IPS DF 19.7 (cell line): ENCODE measurements around the gene YPEL1.
"Not testable (repeated sequence)": the region's sequence is repeated elsewhere in the genome, so short reads cannot be mapped to it uniquely, and the experiment has no call there.

ENCODE experiments used
- DNase-seq: peaks from one replicate; pipeline ENCODE4 v3.0.0-alpha.2; 2013; ENCODE audit warnings: low read depth, low spot score

Gene YPEL1

DNA sequence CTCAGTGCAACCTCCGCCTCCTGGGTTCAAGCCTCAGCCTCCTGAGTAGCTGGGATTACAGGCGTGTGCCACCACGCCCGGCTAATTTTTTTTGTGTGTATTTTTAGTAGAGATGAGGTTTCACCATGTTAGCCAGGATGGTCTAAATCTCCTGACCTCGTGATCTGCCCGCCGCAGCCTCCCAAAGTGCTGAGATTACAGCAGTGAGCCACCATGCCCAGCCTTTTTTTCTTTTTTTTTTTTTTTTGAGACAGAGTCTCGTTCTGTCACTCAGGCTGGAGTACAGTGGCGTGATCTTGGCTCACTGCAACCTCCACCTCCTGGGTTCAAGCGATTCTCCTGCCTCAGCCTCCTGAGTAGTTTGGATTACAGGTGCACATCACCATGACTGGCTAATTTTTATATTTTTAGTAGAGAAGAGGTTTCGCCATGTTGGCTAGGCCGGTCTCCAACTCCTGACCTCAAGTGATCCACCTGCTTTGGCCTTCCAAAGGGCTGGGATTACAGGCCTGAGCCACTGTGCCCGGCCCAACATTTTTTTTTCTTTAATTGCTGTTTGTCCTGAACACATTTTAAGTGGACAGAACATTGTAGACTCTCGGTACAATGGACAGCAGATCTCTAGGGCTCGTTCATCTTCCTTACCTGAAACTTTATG, 14.3 kb downstream of the YPEL1 start:
- not testable (repeated sequence) for DNase-seq

DNA sequence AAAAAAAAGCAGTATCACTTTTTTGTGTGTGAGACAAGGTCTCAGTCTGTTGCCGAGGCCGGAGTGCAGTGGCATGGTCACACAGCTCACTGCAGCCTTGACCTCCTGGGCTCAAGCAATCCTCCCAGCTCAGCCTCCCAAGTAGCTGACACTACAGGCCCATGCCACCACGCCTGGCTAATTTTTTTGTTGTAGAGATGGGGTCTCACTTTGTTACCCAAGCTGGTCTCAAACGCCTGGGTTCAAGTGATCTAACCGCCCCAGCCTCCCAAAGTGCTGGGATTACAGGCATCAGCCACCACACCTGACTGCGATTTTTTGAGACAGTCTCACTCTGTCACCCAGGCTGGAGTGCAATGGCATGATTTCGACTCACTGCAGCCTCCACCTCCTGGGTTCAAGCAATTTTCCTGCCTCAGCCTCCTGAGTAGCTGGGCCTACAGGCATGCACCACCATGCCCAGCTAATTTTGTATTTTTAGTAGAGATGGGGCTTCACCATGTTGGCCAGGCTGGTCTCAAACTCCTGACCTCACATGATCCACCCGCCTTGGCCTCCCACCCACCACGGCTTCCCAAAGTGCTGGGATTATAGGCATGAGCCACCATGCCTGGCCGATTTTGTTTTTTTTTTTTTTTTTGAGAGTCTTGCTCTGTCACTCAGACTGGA, 15.3 kb downstream of the YPEL1 start:
- DNase-seq: not testable (repeated sequence)

DNA sequence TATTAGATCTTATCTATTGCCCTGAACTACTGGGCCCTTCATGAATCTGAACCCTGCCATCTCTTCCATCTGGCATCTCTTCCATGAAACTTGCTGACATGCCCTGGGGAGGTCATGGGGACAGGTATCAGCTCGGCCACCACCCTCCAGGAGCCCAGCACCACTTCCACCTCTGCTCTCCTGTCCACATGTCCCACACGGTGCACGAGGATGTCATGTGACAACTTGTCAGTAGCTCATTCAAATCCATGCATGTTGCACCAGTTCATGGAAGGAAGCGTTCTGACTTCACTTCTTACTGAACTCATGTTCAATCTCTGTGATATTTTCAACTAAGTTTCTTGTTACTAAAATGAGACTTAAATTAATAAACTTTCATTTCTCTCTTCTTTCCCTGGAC, 16.6 kb downstream of the YPEL1 start:
- DNase-seq: no peak

DNA sequence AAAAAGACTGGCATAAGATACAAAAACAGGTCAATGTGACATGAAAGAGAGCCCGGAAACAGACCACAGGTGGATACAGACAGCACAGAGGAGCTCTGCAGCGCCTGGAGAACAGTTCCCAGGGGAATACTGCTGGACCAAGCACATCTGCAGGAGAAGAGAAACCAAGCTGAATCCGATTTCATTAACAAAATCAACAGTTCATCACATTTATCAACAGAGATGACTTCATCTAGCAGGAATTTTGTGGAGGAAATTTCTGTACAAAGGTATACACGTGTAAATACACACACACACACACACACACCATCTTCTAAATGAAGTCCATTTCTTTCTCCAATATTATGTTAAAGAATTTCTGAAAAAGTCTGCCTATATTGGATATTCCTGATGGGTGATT, 17.1 kb downstream of the YPEL1 start:
- no peak for DNase-seq

DNA sequence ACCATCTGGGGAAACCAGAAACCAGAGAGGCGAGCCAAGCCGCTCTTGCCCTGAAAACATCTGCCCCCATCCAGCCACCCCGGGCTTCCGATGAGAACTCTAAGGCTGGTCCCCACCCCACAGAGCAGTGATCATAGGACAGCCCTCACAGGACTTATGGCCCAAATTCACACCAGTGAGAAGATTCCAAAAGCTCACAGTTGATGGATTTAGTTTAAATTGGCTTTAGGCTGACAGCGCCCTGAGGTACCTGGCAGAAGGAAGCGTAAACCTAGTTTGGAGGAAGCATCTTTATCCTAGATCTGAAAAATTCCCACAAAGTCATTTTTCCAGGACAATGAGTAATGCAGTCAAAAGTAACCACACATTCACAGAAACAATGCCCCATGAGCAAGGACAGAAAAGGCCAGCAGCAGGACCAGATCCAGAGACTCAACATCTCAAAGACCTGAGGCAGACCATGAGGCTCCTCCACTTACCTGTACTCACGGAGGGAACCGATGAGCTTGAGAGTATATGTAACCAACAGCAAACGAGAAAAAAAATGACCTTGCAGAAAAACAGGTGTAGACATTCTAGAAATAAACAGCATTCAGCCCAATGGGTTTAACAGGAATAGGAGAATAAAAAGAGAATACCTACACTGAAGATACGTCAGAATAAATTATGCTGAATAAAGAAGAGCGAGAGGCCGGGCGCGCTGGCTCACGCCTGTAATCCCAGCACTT, 19.0 kb downstream of the YPEL1 start:
- DNase-seq: not testable (repeated sequence)

DNA sequence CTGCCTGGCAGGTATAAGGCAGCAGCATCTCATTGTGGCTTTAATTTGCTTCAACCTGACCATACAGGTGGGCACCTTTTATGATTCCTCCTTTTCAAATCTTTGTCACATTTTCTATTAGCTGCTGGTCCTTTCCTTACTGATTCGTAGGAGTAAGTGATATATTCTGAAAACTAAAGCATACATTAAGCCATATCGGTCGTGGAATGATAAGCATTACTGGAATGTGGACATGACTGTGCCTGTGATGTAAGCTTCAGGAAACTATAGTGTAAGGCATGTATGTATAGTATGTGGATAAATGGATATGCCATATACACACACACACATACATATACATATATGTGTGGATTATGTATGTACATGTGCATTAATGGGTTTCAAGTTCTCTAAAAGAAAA, 20.8 kb downstream of the YPEL1 start:
- no peak for DNase-seq

DNA sequence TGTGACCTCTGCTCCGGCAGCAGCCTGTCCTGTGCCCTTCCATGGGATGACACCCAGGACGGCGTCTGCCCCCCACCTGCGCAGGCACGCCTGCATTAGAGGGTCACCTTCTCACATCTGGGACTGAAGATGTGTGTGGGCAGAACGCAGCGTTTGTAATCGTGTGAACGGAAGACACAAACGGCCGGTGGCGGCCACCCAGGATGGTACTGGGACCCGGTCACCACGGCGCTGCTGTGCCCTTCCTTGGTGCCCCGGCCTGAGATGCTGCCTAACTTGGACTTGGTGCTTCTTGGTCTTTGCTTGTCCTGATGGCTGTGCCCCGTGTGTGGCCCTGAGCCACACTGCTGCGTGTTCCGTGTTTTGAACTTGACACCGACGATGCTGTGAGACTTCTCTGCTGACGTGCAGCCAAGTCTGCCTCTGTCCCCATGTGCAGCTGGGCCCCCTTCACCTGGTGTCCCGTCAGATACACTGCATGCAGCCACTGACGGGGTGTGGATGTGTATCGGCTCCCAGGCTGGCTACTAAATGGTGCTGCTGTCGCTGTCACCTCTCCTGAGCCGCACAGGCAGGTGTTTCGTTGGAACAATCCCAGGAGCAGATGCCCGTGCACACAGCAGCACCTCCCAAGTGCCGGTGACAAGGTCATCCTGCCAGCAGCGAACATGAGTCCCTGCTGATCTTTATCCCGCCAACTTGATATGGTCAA, 21.4 kb downstream of the YPEL1 start:
- no peak for DNase-seq

DNA sequence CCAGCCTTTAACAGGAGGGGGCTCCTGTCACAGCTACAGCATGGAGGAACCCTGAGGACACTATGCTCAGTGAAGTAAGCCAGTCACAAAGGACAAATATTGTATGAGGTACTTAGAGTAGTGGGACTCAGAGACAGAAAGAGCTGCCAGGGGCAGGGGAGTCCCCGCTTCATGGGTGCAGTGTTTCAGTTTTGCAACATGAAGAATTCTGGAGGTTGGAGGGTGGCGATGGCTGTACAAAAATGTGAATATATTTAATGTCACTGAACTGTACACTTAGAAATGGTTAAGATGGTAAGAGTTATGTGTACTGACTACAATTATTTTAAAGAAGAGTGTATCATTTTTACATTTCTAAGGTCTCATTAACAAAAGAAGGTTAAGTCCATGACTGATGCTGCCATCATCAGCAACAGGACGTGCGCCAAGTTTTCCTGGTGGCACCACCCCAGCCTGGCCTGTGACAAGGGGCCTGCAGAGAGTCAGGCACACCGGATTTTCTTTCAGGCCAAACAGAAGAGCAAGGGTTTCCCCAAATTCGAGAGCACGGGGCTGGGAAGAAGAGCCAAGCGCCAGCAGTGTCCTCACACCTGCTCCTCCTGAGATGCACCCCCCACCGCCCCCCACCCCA, 22.1 kb downstream of the YPEL1 start:
- DNase-seq: no peak

DNA sequence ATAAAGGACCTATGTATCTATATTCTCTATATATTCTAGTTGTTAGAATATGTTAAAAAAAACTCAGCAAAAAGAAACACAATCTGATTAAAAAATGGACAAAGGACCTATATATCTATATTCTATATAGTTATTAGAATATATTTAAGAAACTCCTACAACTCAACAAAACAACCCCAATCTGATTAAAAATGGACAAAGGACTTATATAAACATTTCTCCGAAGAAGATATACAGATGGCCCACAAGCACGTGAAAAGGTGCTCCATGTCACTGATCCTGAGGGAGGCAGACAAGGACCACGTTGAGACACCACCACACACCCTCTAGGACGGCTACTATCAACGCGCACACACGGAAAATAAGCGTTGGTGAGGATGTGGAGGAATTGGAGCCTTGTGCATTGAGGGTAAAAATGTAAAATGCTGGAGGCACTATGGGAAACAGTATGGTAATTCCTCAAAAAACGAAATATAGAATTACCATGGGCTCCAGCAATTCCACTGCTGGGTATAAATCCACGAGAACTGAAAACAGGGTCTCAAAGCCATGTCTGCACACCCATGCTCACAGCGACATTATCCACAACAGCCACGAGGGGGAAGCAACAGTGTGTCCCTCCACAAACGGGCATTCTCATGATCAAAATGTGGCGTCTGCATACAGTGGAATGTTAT, 22.7 kb downstream of the YPEL1 start:
- DNase-seq: no peak

DNA sequence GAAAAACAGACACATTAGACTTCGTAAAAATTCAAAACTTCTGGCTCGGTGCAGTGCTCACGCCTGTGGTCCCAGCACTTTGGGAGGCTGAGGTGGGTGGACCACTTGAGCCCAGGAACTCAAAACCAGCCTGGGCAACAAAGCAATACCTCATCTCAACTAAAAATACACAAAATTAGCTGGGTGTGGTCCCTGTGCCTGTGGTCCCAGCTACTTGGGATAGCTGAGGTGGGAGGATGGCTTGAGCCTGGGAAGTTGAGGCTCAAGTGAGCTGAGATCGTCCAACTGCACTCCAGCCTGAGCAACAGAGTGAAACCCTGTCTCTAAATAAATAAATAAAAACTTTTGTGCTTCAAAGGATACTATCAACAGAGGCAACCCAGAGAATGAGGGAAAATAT, 23.7 kb downstream of the YPEL1 start:
- no peak for DNase-seq

DNA sequence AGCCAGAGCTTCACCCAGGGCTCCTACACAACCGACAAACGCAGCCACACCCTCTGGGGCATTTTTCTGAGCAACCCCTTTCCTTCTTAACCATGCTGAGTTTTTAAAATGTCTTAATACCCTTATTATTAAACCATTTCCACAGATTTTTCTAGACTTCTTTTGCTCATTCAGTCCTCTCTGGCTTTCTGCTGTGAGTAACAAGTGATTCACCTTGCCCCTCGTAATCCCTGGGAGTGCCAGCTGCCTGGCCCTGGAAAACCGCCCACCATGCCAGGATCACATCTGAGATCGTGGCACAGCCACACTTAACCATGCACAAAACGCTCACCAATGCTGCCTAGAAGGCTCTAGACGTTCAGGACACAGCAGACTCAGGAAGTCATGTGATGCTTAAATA, 25.4 kb downstream of the YPEL1 start:
- no peak for DNase-seq

DNA sequence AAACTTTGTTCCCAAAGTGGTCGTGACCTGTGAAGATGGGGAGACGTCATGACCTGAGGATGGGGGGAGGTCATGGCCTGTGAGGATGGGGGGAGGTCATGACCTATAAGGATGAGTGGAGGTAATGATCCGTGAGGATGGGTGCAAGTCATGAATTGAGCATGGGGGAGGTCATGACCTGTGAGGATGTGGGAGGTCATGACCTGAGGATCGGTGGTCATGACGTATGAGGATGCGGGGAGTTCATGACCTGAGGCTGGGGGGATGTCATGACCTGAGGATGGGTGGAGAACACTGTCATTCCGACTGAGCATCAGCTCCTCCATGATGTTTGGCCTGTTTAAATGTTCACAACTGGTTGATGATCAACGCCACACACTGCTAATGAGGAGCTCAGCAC, 25.9 kb downstream of the YPEL1 start:
- no peak for DNase-seq

DNA sequence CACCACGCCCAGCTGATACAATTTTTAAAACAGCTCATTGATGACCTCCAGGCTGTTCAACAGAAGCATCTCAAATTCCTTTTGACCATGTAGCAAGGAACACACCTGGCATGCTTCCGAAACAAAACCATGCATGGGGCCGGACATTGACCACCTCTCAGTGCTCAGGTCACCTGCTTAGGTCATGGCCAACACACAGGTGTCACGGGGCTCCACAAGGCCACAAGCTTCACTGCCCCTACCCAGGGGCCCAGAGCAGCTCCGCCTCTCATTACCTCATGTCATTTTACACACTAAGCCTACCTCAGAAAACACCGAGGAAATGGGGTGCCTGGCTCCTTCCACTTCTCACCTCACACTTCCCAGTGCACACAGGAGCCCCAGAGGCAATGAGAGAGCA, 26.6 kb downstream of the YPEL1 start:
- no peak for DNase-seq

DNA sequence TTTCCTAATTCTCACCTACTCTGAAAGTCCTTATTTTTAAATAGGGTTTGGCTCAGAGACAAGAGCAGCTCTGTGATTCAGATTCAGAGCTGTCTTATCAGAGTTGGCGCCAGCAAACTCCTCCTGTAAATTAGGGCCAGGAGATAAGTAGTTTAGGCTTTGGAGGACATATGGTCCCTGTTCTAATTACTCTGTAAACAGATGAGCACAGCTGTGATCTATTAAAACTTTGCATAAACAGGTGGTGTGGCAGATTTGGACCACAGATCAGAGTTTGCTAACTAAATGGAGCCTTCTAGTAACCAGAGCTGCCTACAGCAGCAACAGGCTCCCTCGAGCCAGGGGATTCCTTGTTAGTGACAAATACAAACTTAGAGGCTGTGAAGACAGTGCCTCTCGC, 27.9 kb downstream of the YPEL1 start:
- DNase-seq: no peak

DNA sequence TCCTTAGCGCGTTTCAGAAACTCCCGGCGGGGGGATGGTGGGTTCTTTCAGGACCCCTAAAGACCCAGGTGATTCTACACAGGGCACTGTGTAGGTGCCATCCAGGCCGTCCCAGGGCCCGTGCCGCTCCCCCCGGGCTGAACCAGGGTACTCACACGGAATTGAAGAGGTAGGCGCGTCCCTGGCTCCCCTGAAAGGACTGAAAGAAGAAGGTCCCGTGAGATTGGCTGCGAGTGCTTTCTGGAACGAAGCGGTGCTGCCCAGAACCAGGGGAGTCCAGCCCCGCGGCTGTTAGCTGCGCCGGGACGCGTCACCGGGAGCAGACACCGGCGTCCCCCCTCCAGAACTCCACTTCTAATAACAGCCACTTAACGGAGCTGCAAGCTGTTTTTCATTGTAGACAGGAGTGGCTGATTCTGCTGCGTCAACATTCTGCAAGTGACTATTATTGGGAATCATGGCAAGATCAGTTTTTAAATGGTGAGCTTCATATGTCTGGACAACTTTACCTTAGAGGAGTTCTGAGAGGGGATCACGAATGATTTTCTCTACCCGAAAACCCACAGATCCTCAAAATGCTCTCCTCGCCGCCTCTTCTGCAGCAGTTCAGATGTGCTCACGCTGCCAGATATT, 31.8 kb downstream of the YPEL1 start:
- DNase-seq: no peak

DNA sequence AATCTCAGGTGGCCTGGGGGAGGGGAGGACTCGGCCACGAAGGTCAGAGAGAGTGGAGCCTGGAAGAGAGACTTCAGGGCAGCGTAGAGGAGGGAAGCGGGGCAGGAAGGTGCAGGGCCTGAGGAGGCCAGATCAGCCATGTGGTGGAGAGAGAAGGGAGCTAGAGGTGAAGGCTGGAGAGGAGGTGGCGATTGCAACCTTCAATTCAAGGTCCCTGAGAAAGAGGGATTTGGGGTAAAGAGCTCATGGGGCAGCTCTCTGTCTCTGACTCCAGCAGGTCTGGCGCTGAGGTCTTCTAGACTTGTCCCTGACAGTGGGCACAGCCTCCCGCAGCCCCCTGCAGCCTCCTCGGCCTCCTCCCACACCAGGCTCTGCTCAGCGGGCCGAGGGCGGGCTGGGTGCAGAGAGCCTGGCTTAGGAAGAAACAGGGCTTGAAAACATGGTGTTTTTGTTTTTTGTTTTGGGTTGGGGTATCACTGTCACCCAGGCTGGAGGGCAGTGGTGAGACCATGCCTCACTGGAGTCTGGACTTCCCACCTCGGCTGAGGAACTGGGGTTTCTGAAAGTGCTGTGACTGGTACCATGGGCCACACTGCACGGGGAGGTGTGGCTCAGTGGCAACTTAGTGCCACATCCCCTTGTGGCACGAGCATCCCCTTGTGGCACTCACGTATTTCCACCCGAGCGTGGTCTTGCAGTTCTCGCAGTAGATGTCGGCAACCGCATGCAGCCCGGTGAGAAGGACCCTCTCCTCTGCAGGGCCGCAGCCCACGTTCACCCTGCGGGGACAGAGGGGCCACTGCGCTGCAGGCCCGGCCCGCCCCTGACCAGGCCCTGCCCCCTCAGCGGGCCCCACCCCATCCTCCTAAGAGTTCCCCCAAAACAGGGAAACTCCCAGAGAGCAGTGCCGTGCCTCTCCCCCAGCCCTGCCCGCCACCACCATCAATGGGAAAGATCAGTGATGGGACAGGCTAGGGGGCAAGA, 32.6 kb downstream of the YPEL1 start:
- no peak for DNase-seq

DNA sequence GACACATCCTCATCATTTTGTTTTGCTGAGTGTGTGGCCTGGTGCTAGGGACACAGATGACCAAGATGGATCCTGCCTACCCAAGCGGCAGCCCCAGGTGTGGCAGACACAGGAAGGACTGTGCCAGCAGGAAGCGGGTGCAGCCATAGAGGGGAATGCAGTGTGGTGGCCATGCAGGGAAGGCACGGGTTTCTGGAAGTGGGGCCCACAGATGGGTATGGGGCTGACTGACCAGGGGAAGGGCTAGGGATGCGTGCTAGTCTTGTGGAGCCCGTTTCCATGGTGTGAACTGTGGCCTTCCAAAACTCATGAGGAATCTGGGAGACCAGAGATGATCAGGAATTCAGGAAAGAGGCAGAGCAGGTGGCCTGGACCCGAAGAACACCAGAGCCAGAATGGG, 33.5 kb downstream of the YPEL1 start:
- DNase-seq: no peak

DNA sequence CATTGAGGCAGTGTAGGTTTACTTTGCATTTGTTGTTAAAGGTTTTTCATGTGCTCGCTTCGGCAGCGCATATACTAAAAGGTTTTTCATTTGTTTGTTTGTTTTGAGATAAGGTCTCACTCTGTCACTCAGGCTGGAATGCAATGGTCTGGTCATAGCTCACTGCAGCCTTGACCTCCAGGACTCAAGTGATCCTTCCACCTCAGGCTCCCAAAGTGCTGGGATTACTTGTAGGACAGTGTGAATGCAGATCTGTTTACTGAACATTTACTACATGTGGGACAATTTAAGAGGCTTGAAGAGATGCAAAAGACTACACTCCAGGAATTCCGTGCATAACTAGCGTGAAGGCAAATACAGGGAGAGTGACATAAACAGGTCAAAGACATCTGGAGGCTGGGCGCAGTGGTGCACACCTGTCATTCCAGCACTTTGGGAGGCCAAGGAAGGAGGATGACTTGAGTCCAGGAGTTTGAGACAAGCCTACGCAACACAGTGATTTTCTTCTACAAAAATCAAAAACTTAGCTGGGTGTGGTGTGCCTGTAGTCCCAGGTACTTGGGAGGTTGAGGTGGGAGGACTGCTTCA, 34.1 kb downstream of the YPEL1 start:
- DNase-seq: no peak

DNA sequence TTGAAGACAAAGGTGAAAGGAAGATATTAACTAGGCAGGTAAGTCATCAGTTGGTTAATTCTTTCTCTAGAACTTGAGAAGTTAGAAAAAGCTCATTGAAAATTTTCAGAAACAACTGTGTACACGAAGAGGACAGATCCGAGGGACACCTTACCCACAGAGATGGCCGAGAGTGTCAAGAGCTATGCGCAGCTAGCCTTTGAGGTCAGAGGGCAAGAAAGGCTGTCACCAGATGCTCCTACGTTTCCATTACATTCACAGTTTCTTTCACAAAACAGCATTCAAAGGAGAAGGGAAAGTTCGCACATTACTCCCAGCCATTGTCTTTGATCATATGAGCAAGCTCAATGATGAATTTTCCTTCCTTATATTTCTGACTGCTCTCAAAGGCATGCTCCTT, 34.8 kb downstream of the YPEL1 start:
- no peak for DNase-seq
